Tibial nerve (tissue), 4 donors: ENCODE data around the gene NTSR1. TPM values are rescaled to one million over a fixed set of nuclear protein-coding genes. Genes with fewer than 3 reads are reported as not detected.
A peak's percentile ranks its signal among the peaks of the same experiment; 100 is the strongest.

Source experiments
- DNase-seq, 2 donors: peaks; one replicate each; pipeline ENCODE4 v3.0.0-alpha.2; 2019; ENCODE audit warnings: low spot score in 2 of 2
- H3K27ac ChIP-seq, 4 donors: fragments of 200-600 bp; sonication (generic) in 3 of 4; one replicate each; pipeline ENCODE4 v1.5.1; 2017 to 2019; ENCODE audit warnings: mild to moderate bottlenecking in 1 of 4
- H3K27me3 ChIP-seq, 2 donors: fragments of 200-600 bp; sonication (generic) in 1 of 2; one replicate each; pipeline versions ENCODE4 v1.5.1 to v1.6.0; 2017 to 2019
- H3K36me3 ChIP-seq, 3 donors: fragments of 200-600 bp; sonication (generic); one replicate each; pipeline ENCODE4 v1.5.1; 2018 to 2019
- H3K4me1 ChIP-seq, 4 donors: fragments of 200-600 bp; sonication (generic) in 3 of 4; one replicate each; pipeline ENCODE4 v1.5.1; 2017 to 2019
- H3K4me3 ChIP-seq, 4 donors: fragments of 200-600 bp; sonication (generic) in 3 of 4; one replicate each; pipeline ENCODE4 v1.5.1; 2017 to 2019; ENCODE audit warnings: mild to moderate bottlenecking in 1 of 4, moderate library complexity in 1 of 4
- H3K9me3 ChIP-seq, 4 donors: fragments of 200-600 bp; sonication (generic) in 3 of 4; one replicate each; pipeline ENCODE4 v1.5.1; 2017 to 2019
- CTCF ChIP-seq, 5 experiments: fragments of 200-600 bp in 3 of 5; fragments of 450-650 bp in 2 of 5; sonication (generic) in 3 of 5; IDR thresholded peaks; one replicate each; pipeline ENCODE4 v1.5.1; 2016 to 2019; ENCODE audit warnings: antibody characterized with exemption in 5 of 5, mild to moderate bottlenecking in 3 of 5, moderate library complexity in 2 of 5
- EP300 ChIP-seq, 2 donors: sonication (generic); formaldehyde crosslinking; IDR thresholded peaks; one replicate each; pipeline ENCODE4 v1.6.1; 2017; ENCODE audit warnings: antibody characterized with exemption in 2 of 2, mild to moderate bottlenecking in 1 of 2
- POLR2A ChIP-seq, 2 donors: fragments of 450-650 bp; IDR thresholded peaks; one replicate each; pipeline ENCODE4 v1.6.1; 2017; ENCODE audit warnings: antibody characterized with exemption in 2 of 2, mild to moderate bottlenecking in 2 of 2, moderate library complexity in 2 of 2
- WGBS, 2 donors: methylation state at CpG; one replicate each; pipeline ENCODE4 v1.1.5; 2018; 5-methylcytosine and 5-hydroxymethylcytosine counted together
- total RNA-seq, 4 donors: library from RNA; depleted of rRNA; stranded (reverse); fragments of >200 nt; gene quantifications; one replicate each; pipeline ENCODE4 v1.1.0, GENCODE V29; 2016

Gene NTSR1
- total RNA-seq, 4 donors from 2014 or later: 0.30 TPM; not detected in 3

GRCh38 chr20:62797671-62798532, 89.3 kb downstream of the NTSR1 start:
- Histone ChIP-seq H3K27me3 (no peaks in the 10 kb centered on the region), H3K27ac (peak overlapping the region in 3 of 4 donors; percentile 89 to 98 (median 97)), H3K36me3 (peaks cover 0 to 52% (median 19%) of the 10 kb centered on the region in 3 donors), H3K9me3 (no peaks in the 10 kb centered on the region), H3K4me1 (peaks cover 3 to 35% (median 12%) of the 10 kb centered on the region in 4 donors), H3K4me3 (peak overlapping the region in 1 of 4 donors; percentile 87)
- no peak for TF ChIP-seq CTCF (IDR thresholded peaks at IDR 0.05)
- DNase-seq: no peak
- 79 to 85% methylated on average over 24 to 26 of the region's 26 CpGs for WGBS, 2 donors

- H3K9me3 ChIP-seq: no peaks in the 10 kb centered on the region
- no peak for DNase-seq
- H3K4me3 ChIP-seq: no peak overlapping the region
- no peaks in the 10 kb centered on the region for H3K27me3 ChIP-seq
- WGBS, 2 donors: 86 to 87% methylated on average over 6 to 8 of the region's 8 CpGs
- TF ChIP-seq CTCF (IDR thresholded peaks at IDR 0.05) (no peak), EP300 (IDR thresholded peaks at IDR 0.05) (no peak), POLR2A (IDR thresholded peaks at IDR 0.05) (no peak)
- H3K36me3 ChIP-seq: peaks cover 0 to 52% (median 19%) of the 10 kb centered on the region in 3 donors
- no peak overlapping the region for H3K27ac ChIP-seq
- peaks cover 0 to 32% (median 11%) of the 10 kb centered on the region in 4 donors for H3K4me1 ChIP-seq
These were observed 90.4 kb downstream of the NTSR1 start for GRCh38 chr20:62799036-62799435.

GRCh38 chr20:62799459-62799858, 90.8 kb downstream of the NTSR1 start:
- Histone ChIP-seq H3K36me3 (peaks cover 0 to 52% (median 19%) of the 10 kb centered on the region in 3 donors), H3K4me1 (peaks cover 0 to 36% (median 12%) of the 10 kb centered on the region in 4 donors), H3K9me3 (no peaks in the 10 kb centered on the region), H3K27me3 (no peaks in the 10 kb centered on the region), H3K27ac (no peak overlapping the region), H3K4me3 (no peak overlapping the region)
- WGBS, 2 donors: 96 to 97% methylated on average over 17 to 19 of the region's 19 CpGs
- TF ChIP-seq CTCF (IDR thresholded peaks at IDR 0.05) (no peak), EP300 (IDR thresholded peaks at IDR 0.05) (no peak), POLR2A (IDR thresholded peaks at IDR 0.05) (no peak)
- no peak for DNase-seq

GRCh38 chr20:62799873-62800272, 91.2 kb downstream of the NTSR1 start:
- Histone ChIP-seq H3K4me3 (no peak overlapping the region), H3K27ac (no peak overlapping the region), H3K27me3 (no peaks in the 10 kb centered on the region), H3K4me1 (peaks cover 0 to 32% (median 12%) of the 10 kb centered on the region in 4 donors), H3K9me3 (no peaks in the 10 kb centered on the region), H3K36me3 (peaks cover 0 to 52% (median 19%) of the 10 kb centered on the region in 3 donors)
- no peak for DNase-seq
- 84% methylated on average over 10 of the region's 10 CpGs for WGBS, 2 donors
- TF ChIP-seq POLR2A (IDR thresholded peaks at IDR 0.05): no peak

GRCh38 chr20:62800314-62801259, 92.0 kb downstream of the NTSR1 start:
- Histone ChIP-seq H3K4me3 (no peak overlapping the region), H3K27me3 (no peaks in the 10 kb centered on the region), H3K27ac (no peak overlapping the region), H3K9me3 (no peaks in the 10 kb centered on the region), H3K4me1 (peaks cover 0 to 32% (median 13%) of the 10 kb centered on the region in 4 donors), H3K36me3 (peaks cover 0 to 52% (median 19%) of the 10 kb centered on the region in 3 donors)
- 82% methylated on average over 25 to 26 of the region's 26 CpGs for WGBS, 2 donors
- no peak for TF ChIP-seq CTCF (IDR thresholded peaks at IDR 0.05)
- TF ChIP-seq EP300 (IDR thresholded peaks at IDR 0.05): no peak
- no peak for TF ChIP-seq POLR2A (IDR thresholded peaks at IDR 0.05)
- no peak for DNase-seq
